ENCODE data around the gene DCLK1. TPM values are rescaled to one million over a fixed set of nuclear protein-coding genes. Genes with fewer than 3 reads are reported as not detected.

DCLK1 gene
- total and polyA plus RNA-seq, 2 experiments from 2014 or later, result 0.16 to 2.9 TPM

DNA sequence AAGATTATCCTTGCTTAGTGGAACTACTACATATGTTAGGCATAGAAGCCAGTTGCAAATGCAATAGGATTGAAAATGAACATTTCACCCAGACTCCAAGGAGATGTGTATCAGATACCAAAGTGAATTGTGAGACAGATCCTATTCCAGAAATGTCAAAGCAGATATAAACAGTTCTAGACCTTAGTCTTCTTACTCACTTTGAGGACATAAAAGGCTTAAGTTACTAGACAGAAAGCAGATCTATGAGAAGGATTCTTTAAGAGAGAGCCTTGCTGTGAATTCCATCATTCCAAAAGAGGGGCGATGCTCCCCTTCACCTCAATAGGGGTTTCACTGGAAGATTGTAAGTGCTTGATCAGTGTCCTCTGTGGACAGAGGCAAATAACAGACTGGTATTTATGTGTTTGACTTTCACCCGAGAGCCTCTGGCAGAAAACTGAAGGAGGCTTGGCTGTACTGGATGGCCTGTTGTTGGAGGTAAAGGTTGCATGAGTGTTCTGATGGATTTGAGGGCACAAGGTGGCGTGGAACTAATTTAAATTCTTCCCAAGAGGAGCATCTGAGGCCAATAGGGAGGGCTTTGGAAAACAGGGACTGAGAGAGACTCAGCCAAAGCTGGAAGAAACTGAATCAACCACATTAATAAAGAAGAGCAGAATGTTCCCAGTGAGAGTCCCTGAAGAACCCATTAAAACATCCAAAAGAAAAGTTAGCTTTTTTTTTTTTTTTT is 194.8 kb downstream of the DCLK1 start:
- Histone ChIP-seq H3K79me2 (no peaks in the 10 kb centered on the region), H3K4me2 (no peak overlapping the region), H4K20me1 (ENCODE audit: insufficient read depth, poor library complexity, severe bottlenecking) (no peaks in the 10 kb centered on the region), H3K27me3 (no peaks in the 10 kb centered on the region), H3K27ac (no peak overlapping the region), H3K4me1 (ENCODE audit: insufficient read depth) (no peaks in the 10 kb centered on the region), H3K9me3 (ENCODE audit: low read depth) (no peaks in the 10 kb centered on the region), H2AFZ (no peak overlapping the region), H3K4me3 (no peak overlapping the region), H3K9me2 (replicated peaks; ENCODE audit: insufficient read depth) (no peaks in the 10 kb centered on the region), H3K36me3 (replicated peaks; ENCODE audit: insufficient read depth, low read depth) (no peaks in the 10 kb centered on the region)
- WGBS (ENCODE audit: low lambda C conversion rate, missing lambda C conversion rate), result 78% methylated on average over 3 of the region's 3 CpGs
- DNase-seq (ENCODE audit: low spot score), result no peak
- TF ChIP-seq EZH2phosphoT487 (IDR thresholded peaks at IDR 0.05; ENCODE audit: low read depth, severe bottlenecking, unreplicated experiment), result no peak
- TF ChIP-seq EZH2 (IDR thresholded peaks at IDR 0.05; ENCODE audit: borderline replicate concordance), result no peak
- TF ChIP-seq, protein P1, sequence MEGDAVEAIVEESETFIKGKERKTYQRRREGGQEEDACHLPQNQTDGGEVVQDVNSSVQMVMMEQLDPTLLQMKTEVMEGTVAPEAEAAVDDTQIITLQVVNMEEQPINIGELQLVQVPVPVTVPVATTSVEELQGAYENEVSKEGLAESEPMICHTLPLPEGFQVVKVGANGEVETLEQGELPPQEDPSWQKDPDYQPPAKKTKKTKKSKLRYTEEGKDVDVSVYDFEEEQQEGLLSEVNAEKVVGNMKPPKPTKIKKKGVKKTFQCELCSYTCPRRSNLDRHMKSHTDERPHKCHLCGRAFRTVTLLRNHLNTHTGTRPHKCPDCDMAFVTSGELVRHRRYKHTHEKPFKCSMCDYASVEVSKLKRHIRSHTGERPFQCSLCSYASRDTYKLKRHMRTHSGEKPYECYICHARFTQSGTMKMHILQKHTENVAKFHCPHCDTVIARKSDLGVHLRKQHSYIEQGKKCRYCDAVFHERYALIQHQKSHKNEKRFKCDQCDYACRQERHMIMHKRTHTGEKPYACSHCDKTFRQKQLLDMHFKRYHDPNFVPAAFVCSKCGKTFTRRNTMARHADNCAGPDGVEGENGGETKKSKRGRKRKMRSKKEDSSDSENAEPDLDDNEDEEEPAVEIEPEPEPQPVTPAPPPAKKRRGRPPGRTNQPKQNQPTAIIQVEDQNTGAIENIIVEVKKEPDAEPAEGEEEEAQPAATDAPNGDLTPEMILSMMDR (IDR thresholded peaks at IDR 0.05; ENCODE audit: poor library complexity), result no peak

GRCh38 chr13:35930665-35931631 is 200.2 kb downstream of the DCLK1 start:
- no peak overlapping the region for H2AFZ ChIP-seq
- H3K9me3 ChIP-seq (ENCODE audit: low read depth), result no peaks in the 10 kb centered on the region
- H3K4me1 ChIP-seq (ENCODE audit: insufficient read depth), result no peaks in the 10 kb centered on the region
- TF ChIP-seq EZH2phosphoT487 (IDR thresholded peaks at IDR 0.05; ENCODE audit: low read depth, severe bottlenecking, unreplicated experiment) (no peak), EZH2 (IDR thresholded peaks at IDR 0.05; ENCODE audit: borderline replicate concordance) (no peak)
- TF ChIP-seq, protein P1 (IDR thresholded peaks at IDR 0.05; ENCODE audit: poor library complexity), result no peak
- WGBS (ENCODE audit: low lambda C conversion rate, missing lambda C conversion rate), result 82% methylated on average over 4 of the region's 4 CpGs
- no peaks in the 10 kb centered on the region for H3K27me3 ChIP-seq
- H3K79me2 ChIP-seq, result no peaks in the 10 kb centered on the region
- H4K20me1 ChIP-seq (ENCODE audit: insufficient read depth, poor library complexity, severe bottlenecking), result no peaks in the 10 kb centered on the region
- no peak overlapping the region for H3K4me3 ChIP-seq
- no peak overlapping the region for H3K4me2 ChIP-seq
- DNase-seq (ENCODE audit: low spot score), result no peak
- no peak overlapping the region for H3K27ac ChIP-seq
- H3K9me2 ChIP-seq (replicated peaks; ENCODE audit: insufficient read depth), result no peaks in the 10 kb centered on the region
- H3K36me3 ChIP-seq (replicated peaks; ENCODE audit: insufficient read depth, low read depth), result no peaks in the 10 kb centered on the region

- H3K79me2 ChIP-seq, result no peaks in the 10 kb centered on the region
- peak; percentile 67 for DNase-seq (ENCODE audit: low spot score)
- peaks cover 7% of the 10 kb centered on the region for H3K4me1 ChIP-seq (ENCODE audit: insufficient read depth)
- 68% methylated on average over 4 of the region's 4 CpGs for WGBS (ENCODE audit: low lambda C conversion rate, missing lambda C conversion rate)
- H4K20me1 ChIP-seq (ENCODE audit: insufficient read depth, poor library complexity, severe bottlenecking), result no peaks in the 10 kb centered on the region
- H3K27ac ChIP-seq, result peak overlapping the region; percentile 81
- no peak overlapping the region for H3K4me3 ChIP-seq
- H3K27me3 ChIP-seq, result no peaks in the 10 kb centered on the region
- no peaks in the 10 kb centered on the region for H3K9me2 ChIP-seq (replicated peaks; ENCODE audit: insufficient read depth)
- no peak overlapping the region for H3K4me2 ChIP-seq
- TF ChIP-seq, protein P1 (IDR thresholded peaks at IDR 0.05; ENCODE audit: poor library complexity), result no peak
- TF ChIP-seq EZH2 (IDR thresholded peaks at IDR 0.05; ENCODE audit: borderline replicate concordance) (no peak), EZH2phosphoT487 (IDR thresholded peaks at IDR 0.05; ENCODE audit: low read depth, severe bottlenecking, unreplicated experiment) (no peak)
- no peaks in the 10 kb centered on the region for H3K36me3 ChIP-seq (replicated peaks; ENCODE audit: insufficient read depth, low read depth)
- no peak overlapping the region for H2AFZ ChIP-seq
- no peaks in the 10 kb centered on the region for H3K9me3 ChIP-seq (ENCODE audit: low read depth)
Measured at GRCh38 chr13:35927567-35928021, 203.6 kb downstream of the DCLK1 start.

Measured in hepatocyte (in vitro differentiated cells).